ENCODE results near the gene MORN5. TPM values are rescaled to one million over a fixed set of nuclear protein-coding genes. Genes with fewer than 3 reads are reported as not detected.
A peak's percentile ranks its signal among the peaks of the same experiment; 100 is the strongest.

The MORN5 gene
- polyA plus RNA-seq, 6 donors from 2014 or later = not detected

DNA sequence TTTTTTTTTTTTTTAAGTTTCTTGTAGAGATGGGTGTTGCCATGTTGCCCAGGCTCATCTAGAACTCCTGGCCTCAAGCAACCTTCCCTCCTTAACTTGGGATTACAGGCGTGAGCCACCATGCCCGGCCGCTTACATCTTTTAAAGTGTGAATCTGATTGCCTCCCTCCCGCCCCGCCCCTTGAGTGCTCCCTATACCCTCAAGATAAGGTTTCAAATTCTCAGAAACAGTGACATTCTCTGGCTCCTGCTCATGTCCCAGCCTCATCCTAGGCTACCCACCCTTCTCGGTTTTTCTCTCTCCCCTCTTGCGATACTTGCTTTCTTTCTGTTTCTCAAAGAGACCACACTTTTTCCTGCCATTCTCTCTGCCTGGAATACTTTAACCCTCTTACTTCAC is 12.4 kb downstream of the MORN5 start:
- Mint-ChIP-seq H3K27ac (no peak overlapping the region), H3K27me3 (peaks cover 42 to 69% (median 65%) of the 10 kb centered on the region in 3 donors), H3K4me1 (no peaks in the 10 kb centered on the region), H3K4me3 (no peak overlapping the region), H3K36me3 (peaks cover 0 to 8% of the 10 kb centered on the region in 2 donors), H3K9me3 (peaks cover 0 to 9% (median 0%) of the 10 kb centered on the region in 7 donors)
- ATAC-seq (ENCODE audit: low read depth in 2 of 2) (no peak), DNase-seq (no peak)

DNA sequence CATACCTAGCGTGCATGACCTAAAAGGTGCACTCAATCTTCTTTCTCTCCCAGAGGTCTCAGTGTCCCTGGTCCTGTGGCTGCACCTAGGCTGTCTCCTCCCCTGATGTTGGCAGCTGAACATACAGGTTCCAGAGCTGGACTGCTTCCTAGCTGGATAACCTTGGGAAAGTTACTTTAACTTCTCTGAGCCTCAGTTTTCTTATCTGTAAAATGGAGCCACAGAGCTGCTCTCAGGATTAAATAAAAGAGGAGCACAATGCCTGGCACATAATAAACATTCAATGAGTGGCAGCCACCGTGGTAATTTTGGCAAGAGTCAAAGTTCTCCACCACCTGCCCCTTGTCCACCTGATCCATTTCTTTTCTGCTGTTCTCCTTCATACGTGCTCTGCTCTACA is 14.0 kb downstream of the MORN5 start:
- H3K4me3 Mint-ChIP-seq = no peak overlapping the region
- no peaks in the 10 kb centered on the region for H3K36me3 Mint-ChIP-seq
- ATAC-seq (ENCODE audit: low read depth in 2 of 2) = no peak
- peaks cover 0 to 9% (median 0%) of the 10 kb centered on the region in 7 donors for H3K9me3 Mint-ChIP-seq
- no peak overlapping the region for H3K27ac Mint-ChIP-seq
- peaks cover 36 to 62% (median 57%) of the 10 kb centered on the region in 3 donors for H3K27me3 Mint-ChIP-seq
- no peaks in the 10 kb centered on the region for H3K4me1 Mint-ChIP-seq
- no peak for DNase-seq

DNA sequence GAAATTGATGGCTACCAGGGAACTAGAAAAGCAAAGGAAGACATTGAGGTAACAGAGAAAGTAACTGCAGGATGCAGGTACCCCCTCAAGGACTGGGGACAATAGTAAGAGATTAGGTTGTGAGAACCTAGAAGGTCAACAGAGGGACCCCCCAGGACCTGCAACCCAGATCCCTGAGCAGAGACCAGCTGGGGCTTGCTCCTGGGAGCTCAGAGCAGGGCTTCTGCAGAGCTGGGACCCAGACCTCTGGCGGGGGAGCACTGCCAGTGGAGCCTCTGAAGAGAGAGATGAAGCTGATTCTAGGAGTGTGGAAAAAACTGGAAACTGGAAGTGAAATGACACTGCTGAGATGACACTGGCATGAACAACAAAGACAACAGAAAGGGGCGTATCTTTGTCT is 17.2 kb downstream of the MORN5 start:
- Mint-ChIP-seq H3K4me1 (no peaks in the 10 kb centered on the region), H3K36me3 (no peaks in the 10 kb centered on the region)

DNA sequence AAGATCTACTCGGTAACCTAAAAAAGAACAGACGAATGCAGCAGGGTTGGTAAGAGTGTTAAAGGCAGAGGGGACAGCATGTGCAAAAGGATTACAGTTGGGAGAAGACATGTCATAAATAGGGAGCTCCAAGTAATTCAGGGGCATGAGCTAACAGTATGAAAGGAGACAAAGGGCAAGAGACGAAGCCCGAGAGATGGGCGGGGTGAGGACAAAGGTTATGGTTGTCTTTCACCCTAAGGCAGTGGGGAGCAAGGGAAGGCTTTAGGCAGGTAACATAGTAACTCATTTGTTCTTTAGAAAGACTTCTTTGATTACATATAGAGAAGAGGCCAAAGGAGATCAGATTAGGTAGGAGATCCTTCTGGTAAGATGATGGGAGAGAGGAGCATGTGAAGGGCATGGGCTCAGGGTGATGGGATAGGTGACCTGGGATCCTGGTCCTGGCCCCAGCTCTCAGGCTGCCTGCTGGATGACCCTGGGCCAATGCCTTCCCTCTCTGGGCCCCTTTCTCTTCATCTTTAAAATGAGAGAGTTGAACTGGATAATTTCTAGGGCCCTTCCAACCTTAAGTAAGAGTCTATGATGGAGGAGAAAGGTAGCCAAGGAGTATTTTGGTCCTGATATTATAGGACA is 19.5 kb downstream of the MORN5 start:
- Mint-ChIP-seq H3K4me1 (no peaks in the 10 kb centered on the region), H3K36me3 (no peaks in the 10 kb centered on the region), H3K27ac (no peak overlapping the region), H3K27me3 (peaks cover 13 to 54% (median 46%) of the 10 kb centered on the region in 3 donors), H3K9me3 (no peaks in the 10 kb centered on the region), H3K4me3 (no peak overlapping the region)
- no peak for ATAC-seq (ENCODE audit: low read depth in 2 of 2)
- no peak for DNase-seq

More for the DNA sequence above, 17.2 kb downstream of the MORN5 start:
- DNase-seq = no peak
- Mint-ChIP-seq H3K27ac (no peak overlapping the region), H3K27me3 (peaks cover 28 to 66% (median 56%) of the 10 kb centered on the region in 3 donors), H3K4me3 (no peak overlapping the region), H3K9me3 (no peaks in the 10 kb centered on the region)
- no peak for ATAC-seq (ENCODE audit: low read depth in 2 of 2)

DNA sequence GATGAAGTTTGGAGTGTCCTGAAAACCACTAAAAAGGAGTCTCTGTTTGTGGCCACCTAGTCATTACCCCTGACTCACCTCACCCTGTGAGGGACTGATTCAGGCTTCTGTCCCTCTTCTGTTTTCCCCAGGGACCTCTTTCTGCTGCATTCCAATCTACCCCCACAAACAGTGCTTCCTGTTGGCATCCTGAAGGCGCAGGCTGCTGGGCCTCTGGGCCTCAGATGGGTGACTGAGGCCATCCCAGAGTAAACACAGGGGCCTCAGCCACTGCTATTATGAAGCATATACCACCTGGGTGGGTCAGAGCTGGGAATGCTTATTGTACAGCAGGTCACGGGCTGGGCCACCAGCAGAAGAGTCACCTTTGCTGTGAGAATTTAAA is 20.0 kb downstream of the MORN5 start:
- Mint-ChIP-seq H3K27me3 (peaks cover 12 to 49% (median 41%) of the 10 kb centered on the region in 3 donors), H3K36me3 (no peaks in the 10 kb centered on the region), H3K4me1 (no peaks in the 10 kb centered on the region), H3K9me3 (no peaks in the 10 kb centered on the region), H3K4me3 (no peak overlapping the region), H3K27ac (no peak overlapping the region)
- ATAC-seq (ENCODE audit: low read depth in 2 of 2) = no peak
- DNase-seq = no peak

DNA sequence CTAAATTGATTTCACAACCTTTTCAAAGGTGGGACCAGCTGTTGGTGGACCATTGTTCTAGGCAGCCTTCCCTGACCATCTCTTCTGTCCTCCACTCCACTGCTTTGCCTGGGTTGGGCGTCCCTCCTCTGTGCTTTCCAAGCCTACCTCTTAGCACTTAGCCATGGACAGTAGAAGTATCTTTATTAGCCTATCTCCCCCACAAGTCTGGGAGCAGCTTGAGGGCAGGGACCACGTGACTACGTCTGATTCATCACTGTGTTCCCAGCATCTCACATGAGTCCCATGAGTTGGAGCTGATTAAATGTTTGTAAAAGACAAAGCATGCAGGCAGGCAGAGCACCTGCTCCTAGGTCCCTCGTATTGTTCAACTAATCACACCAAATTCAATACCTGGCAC is 20.9 kb downstream of the MORN5 start:
- H3K9me3 Mint-ChIP-seq = no peaks in the 10 kb centered on the region
- no peak for ATAC-seq (ENCODE audit: low read depth in 2 of 2)

DNA sequence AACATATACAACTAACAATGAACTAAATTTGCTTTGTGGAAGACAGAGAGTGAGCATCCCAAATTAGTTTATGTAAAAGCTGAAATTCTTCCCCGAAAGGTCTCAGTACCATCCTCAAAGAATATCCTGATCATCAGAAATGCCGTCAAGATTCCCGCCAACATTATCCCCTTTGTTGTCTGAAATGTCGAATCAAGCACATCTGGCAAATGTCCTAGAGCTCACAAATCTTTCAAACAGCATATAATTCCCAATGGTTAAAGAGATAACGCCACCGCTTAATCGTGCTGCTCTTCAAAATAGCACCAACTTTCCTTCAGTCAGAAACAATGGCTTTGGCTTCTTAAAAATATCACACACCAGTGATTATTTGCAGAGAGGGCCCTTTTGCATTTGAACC is 23.8 kb downstream of the MORN5 start:
- Mint-ChIP-seq H3K27ac (peak overlapping the region in 1 of 6 donors; percentile 16), H3K4me1 (no peaks in the 10 kb centered on the region), H3K27me3 (peaks cover 3 to 31% (median 28%) of the 10 kb centered on the region in 3 donors), H3K4me3 (no peak overlapping the region), H3K36me3 (no peaks in the 10 kb centered on the region), H3K9me3 (no peaks in the 10 kb centered on the region)
- DNase-seq (no peak), ATAC-seq (ENCODE audit: low read depth in 2 of 2) (no peak)

More for the DNA sequence above, 20.9 kb downstream of the MORN5 start:
- no peak overlapping the region for H3K4me3 Mint-ChIP-seq
- peak overlapping the region in 1 of 6 donors; percentile 17 for H3K27ac Mint-ChIP-seq
- H3K36me3 Mint-ChIP-seq = no peaks in the 10 kb centered on the region
- no peak for DNase-seq
- H3K27me3 Mint-ChIP-seq = peaks cover 3 to 40% (median 36%) of the 10 kb centered on the region in 3 donors
- H3K4me1 Mint-ChIP-seq = no peaks in the 10 kb centered on the region

DNA sequence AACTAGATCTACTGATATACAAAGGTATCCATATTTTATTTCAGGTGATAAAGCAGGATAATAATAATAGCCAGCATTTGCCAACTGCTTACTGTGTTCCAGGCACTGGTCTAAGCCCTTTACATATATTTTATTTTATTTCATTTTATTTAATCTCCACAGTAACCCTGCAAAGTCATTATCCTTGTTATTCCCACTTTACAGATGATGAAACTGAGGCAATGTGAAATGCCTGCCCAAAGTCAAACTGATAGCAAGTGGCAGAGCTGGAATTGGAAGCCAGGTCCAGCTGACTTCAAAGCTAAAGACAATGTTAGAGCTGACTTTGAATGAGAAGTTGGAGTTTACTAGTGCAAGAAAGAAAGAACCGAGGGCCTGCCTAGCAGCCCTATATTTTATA is 24.8 kb downstream of the MORN5 start:
- H3K36me3 Mint-ChIP-seq = no peaks in the 10 kb centered on the region
- H3K4me3 Mint-ChIP-seq = no peak overlapping the region
- DNase-seq (no peak), ATAC-seq (ENCODE audit: low read depth in 2 of 2) (no peak)
- H3K27me3 Mint-ChIP-seq = peaks cover 3 to 24% (median 23%) of the 10 kb centered on the region in 3 donors
- no peak overlapping the region for H3K27ac Mint-ChIP-seq
- no peaks in the 10 kb centered on the region for H3K9me3 Mint-ChIP-seq
- no peaks in the 10 kb centered on the region for H3K4me1 Mint-ChIP-seq

DNA sequence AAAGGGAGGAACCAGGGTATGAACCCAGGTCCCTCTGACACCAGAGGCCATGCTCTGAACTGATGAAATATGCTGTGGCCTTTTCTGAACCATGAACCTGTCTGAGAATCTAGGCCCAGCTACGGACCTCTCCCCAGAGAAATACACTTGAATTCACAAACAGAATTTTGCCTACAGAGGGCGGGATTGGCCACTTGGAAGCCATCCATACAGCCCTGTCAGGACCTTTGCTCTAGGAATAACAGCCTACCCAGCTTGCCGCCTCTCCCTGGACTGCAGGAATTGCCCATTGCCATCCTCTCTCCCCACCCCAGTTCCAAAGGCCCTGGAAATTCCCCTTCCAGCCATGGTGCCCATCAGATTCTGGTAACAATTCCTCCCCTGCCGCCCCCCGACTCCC is 26.6 kb downstream of the MORN5 start:
- Mint-ChIP-seq H3K27ac (no peak overlapping the region), H3K36me3 (no peaks in the 10 kb centered on the region), H3K4me1 (no peaks in the 10 kb centered on the region), H3K9me3 (no peaks in the 10 kb centered on the region), H3K27me3 (peaks cover under 1 to 16% (median 15%) of the 10 kb centered on the region in 3 donors), H3K4me3 (no peak overlapping the region)
- no peak for ATAC-seq (ENCODE audit: low read depth in 2 of 2)
- DNase-seq = no peak

DNA sequence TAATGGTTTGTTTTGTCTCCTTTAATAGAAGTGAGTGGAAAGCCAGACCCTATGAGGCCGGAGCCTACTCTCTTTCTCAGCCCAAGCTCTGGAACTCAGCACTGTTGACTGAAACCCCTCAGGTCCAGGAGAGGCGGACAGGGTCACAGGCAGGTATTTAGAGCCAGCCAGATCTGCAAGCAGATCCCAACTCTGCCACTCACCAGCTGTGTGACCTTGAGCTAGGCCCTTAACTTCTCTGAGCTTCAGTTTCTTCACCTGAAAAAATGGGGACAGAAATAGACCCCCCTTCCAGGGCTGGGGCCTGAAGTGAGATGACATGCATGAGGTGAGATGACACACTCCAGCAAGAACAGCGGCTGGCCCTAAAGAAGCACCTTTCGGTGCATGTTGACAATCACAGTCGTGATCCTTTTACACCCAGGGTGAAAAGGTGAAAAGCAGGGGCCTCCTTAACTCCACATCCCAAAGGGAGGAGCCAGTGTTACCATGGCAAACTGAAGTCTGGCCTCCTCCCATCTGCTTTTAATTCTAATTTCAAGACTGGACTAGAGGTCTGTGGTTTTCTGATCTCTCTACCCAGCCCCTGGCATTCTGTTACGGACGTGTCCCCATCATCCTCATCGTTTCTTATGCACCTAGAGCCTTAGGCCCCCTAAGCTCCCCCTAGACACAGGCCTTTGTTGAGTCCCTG is 27.2 kb downstream of the MORN5 start:
- H3K4me3 Mint-ChIP-seq = no peak overlapping the region
- H3K4me1 Mint-ChIP-seq = no peaks in the 10 kb centered on the region
- no peaks in the 10 kb centered on the region for H3K36me3 Mint-ChIP-seq
- no peaks in the 10 kb centered on the region for H3K9me3 Mint-ChIP-seq
- peaks cover 0 to 12% (median 10%) of the 10 kb centered on the region in 3 donors for H3K27me3 Mint-ChIP-seq
- DNase-seq = no peak
- no peak overlapping the region for H3K27ac Mint-ChIP-seq
- ATAC-seq (ENCODE audit: low read depth in 2 of 2) = no peak

DNA sequence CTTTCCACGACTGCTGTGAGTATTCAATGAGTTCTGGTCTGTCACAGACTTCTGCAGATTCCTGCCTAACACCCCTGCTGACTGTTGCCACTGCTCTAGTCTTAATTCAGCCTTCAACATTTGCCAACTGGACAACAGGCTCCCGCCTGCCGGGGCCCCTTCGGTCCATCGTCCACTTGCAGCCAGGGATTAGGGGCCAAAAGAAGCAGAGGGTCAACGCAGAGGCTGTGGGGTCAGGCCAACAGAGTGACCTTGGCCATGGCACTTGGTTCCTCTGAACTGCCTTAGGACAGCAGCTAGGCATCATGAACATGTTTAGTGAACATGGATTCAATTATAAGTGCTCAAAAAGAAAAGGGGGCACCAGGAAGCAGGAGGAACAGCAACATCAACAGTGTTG is 28.7 kb downstream of the MORN5 start:
- ATAC-seq (ENCODE audit: low read depth in 2 of 2) = no peak
- Mint-ChIP-seq H3K4me1 (no peaks in the 10 kb centered on the region), H3K4me3 (peak overlapping the region in 1 of 8 donors; percentile 57), H3K27ac (no peak overlapping the region), H3K27me3 (peaks cover 0 to 4% (median 3%) of the 10 kb centered on the region in 3 donors), H3K36me3 (no peaks in the 10 kb centered on the region), H3K9me3 (no peaks in the 10 kb centered on the region)
- no peak for DNase-seq

DNA sequence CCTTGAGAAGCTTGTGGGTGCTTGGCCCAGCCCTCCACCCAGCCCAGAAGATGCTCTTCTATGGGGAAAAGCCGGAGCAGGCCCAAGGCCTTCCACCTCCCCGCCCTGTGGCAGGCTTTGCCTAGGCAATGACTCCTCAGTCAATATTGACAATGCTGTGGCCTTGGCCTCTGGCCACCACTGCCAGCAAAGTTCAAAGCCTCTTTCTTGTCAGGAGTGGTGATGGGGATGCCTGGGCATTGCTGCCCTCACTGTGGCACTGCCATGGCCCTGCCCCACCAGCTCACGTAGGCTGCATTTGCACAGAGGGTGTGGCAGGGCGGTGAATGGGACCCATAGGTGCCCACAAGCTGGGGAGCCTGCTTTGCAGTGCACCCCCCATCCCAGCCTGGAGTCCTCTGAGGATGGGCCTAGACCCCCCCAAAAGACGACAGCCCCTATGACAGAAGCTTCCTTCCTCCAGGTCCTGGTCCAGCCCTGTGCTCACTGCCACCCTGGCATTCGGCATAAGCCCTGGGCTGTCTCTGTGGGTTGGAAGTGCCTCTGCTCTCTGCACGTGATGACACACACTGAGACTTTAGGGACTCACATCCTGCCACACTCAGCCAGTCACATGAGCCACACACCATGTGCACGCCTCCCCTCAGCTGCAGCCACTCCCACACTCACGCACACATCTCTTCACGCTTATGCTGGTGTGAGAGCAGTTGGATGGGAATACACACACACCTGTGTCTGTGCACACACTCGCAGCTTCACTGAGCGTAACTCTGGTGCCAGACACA is 31.1 kb downstream of the MORN5 start:
- H3K36me3 Mint-ChIP-seq = no peaks in the 10 kb centered on the region
- ATAC-seq (ENCODE audit: low read depth in 2 of 2) (no peak), DNase-seq (no peak)
- no peak overlapping the region for H3K27ac Mint-ChIP-seq
- no peak overlapping the region for H3K4me3 Mint-ChIP-seq
- no peaks in the 10 kb centered on the region for H3K4me1 Mint-ChIP-seq
- H3K27me3 Mint-ChIP-seq = peaks cover 0 to 8% (median 5%) of the 10 kb centered on the region in 3 donors
- no peaks in the 10 kb centered on the region for H3K9me3 Mint-ChIP-seq

DNA sequence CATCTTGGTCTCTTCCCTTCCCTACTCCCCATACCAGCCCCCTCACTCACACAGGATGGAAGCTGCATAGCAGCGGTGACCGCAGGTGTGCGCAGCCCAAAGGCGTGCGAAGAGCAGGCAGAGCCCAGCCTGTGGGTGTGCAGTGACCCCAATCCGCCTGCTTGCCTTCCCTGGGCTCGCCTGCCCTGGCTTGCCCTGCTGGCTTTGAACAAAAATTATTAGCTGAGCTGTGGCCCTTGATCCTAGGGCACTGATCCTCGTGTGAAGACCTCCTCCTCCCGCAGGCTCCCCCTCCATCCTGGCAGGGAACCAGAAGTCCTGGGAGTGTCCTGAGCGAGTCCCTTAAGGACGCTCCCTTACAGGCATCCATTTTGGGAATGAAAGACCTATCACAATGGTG is 31.9 kb downstream of the MORN5 start:
- ATAC-seq (ENCODE audit: low read depth in 2 of 2) (no peak), DNase-seq (no peak)
- Mint-ChIP-seq H3K27me3 (peaks cover 0 to 8% (median 5%) of the 10 kb centered on the region in 3 donors), H3K4me3 (no peak overlapping the region), H3K27ac (no peak overlapping the region), H3K4me1 (no peaks in the 10 kb centered on the region), H3K36me3 (no peaks in the 10 kb centered on the region), H3K9me3 (no peaks in the 10 kb centered on the region)
